ENCODE measurements around the gene COX6A2. TPM values are rescaled to one million over a fixed set of nuclear protein-coding genes. Genes with fewer than 3 reads are reported as not detected.

COX6A2 gene
- total RNA-seq, 3 donors from 2014 or later = 0.80 TPM; not detected in 2

DNA sequence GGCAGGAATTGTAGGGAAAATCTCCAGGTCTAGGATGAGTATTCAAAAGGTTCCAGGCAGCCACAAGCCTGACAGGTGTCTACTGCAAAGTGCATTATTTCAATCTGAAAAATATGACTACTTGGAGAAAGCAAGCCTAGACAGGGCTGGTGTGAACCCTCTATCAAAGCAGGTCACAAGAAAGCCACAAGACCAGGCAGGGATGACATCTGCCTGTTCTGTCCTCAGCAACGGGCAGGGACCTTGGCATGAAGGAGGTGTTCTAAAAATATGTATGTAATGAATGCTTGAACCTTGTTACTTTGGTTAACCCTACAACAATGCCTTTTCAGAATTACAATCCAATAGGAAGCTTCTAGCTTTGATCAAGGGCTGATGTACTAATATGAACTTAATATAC, 1.2 kb upstream of the COX6A2 start:
- intact Hi-C loops (cut with DNase I, micrococcal nuclease) = no loop called here
- H3K9me3 ChIP-seq = no peaks in the 10 kb centered on the region
- H3K4me3 ChIP-seq = no peak overlapping the region
- no peaks in the 10 kb centered on the region for H3K36me3 ChIP-seq (ENCODE audit: low read depth)
- ATAC-seq = no peak
- TF ChIP-seq CTCF (IDR thresholded peaks at IDR 0.05) = no peak
- DNase-seq = no peak
- H3K4me1 ChIP-seq (ENCODE audit: low read depth) = peaks cover 4% of the 10 kb centered on the region

GRCh38 chr16:31428638-31429247, 583 bp upstream of the COX6A2 start:
- Histone ChIP-seq H3K4me1 (ENCODE audit: low read depth) (peaks cover 4% of the 10 kb centered on the region), H3K4me3 (no peak overlapping the region), H3K36me3 (ENCODE audit: low read depth) (no peaks in the 10 kb centered on the region), H3K9me3 (no peaks in the 10 kb centered on the region)
- TF ChIP-seq CTCF (IDR thresholded peaks at IDR 0.05) = no peak
- intact Hi-C loops (cut with DNase I, micrococcal nuclease) = no loop called here
- DNase-seq (peak in 1 of 3 donors; percentile 2), ATAC-seq (no peak)

DNA sequence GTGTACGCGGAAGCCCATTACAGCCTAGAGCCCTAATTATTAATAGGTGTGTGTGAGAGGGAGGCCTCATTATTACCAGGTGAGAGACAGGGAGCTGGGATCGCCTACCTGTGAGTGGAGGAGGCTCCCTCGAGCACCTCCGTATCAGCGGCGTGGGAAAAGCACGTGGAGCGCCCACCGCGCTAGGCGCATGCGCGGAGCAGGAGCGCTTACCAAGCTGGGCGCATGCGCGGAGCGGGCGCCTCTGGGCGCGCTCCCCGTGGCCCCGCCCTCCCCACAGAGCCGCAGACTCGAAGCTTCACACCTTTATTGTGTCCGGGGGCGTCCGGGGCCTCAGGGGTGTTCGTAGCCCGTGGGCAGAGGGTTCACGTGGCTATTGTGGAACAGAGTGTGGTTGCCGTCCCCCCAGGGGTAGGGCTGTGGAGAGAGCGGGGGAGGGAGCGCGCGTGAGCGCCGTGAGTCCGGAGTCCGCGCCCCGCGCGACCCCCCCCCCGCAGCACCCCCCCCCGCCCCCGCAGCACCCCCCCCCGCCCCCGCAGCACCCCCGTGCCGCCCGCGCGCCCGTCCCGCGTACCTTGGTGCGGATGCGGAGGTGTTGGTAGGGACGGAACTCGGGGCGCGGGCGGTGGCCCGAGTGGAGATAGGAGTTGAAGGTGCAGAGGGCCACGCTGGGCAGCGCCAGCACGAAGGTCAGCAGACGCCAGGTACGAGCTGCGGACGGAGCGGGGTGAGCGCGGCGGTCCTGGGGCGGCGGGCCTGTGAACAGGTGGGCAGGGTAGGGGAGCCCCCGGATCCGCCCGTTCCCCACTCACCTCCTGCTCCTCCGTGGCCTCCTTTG, 500 bp downstream of the COX6A2 start:
- peak; percentile 53 to 72 (median 69) for DNase-seq
- Histone ChIP-seq H3K4me1 (ENCODE audit: low read depth) (peaks cover 4% of the 10 kb centered on the region), H3K36me3 (ENCODE audit: low read depth) (no peaks in the 10 kb centered on the region), H3K9me3 (no peaks in the 10 kb centered on the region), H3K4me3 (no peak overlapping the region)
- TF ChIP-seq CTCF (IDR thresholded peaks at IDR 0.05) = no peak
- ATAC-seq = peak; percentile 62
- intact Hi-C loops (cut with DNase I, micrococcal nuclease) = no loop called here

- DNase-seq (peak in 1 of 3 donors; percentile 12), ATAC-seq (no peak)
- intact Hi-C loops (cut with DNase I, micrococcal nuclease) = no loop called here
- Histone ChIP-seq H3K36me3 (ENCODE audit: low read depth) (no peaks in the 10 kb centered on the region), H3K4me1 (ENCODE audit: low read depth) (peaks cover 4% of the 10 kb centered on the region), H3K9me3 (no peaks in the 10 kb centered on the region), H3K4me3 (no peak overlapping the region)
- TF ChIP-seq CTCF (IDR thresholded peaks at IDR 0.05) = no peak
These were observed 4.4 kb downstream of the COX6A2 start for GRCh38 chr16:31423801-31424200.

DNA sequence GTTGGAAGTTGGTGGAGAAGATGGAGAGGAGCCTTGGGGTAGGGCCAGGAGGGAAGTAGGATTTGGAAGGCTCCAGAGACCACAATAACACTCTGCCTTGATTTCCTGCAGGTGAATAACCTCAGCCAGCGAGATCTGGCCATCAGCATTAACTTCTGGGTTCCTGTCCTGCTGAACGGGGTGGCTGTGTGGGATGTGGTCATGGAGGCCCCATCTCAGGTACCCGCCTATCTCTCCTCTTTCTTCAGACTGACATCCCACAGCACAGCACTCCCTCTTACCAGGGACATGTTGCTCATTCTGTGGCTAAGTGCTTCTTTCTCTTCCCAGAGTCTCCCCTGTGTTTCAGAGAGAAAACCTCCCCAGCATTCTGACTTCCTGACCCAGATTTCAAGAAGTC, 4.9 kb downstream of the COX6A2 start:
- Histone ChIP-seq H3K4me1 (ENCODE audit: low read depth) (peaks cover 4% of the 10 kb centered on the region), H3K36me3 (ENCODE audit: low read depth) (no peaks in the 10 kb centered on the region), H3K4me3 (no peak overlapping the region), H3K9me3 (no peaks in the 10 kb centered on the region)
- TF ChIP-seq CTCF (IDR thresholded peaks at IDR 0.05) = no peak
- intact Hi-C loops (cut with DNase I, micrococcal nuclease) = no loop called here
- DNase-seq (no peak), ATAC-seq (no peak)

All from mucosa of descending colon (tissue), 3 donors.